Retinal pigment epithelial cell (primary cell): ENCODE results near the gene OPCML.

Experiments used
- DNase-seq: peaks from one replicate; pipeline ENCODE4 v3.0.0-alpha.2; 2010; ENCODE audit warnings: low read depth
- H3K4me3 ChIP-seq: 2 replicates; pipeline ENCODE4 v1.5.1; 2011; ENCODE audit warnings: mild to moderate bottlenecking, low read length, control low read depth, moderate library complexity
- TF ChIP-seq, protein P1 (sequence below): conservative IDR thresholded peaks from 2 replicates; pipeline ENCODE4 v1.5.1; 2011; ENCODE audit warnings: low read depth, low read length, control low read depth, inconsistent platforms

The OPCML gene

DNA sequence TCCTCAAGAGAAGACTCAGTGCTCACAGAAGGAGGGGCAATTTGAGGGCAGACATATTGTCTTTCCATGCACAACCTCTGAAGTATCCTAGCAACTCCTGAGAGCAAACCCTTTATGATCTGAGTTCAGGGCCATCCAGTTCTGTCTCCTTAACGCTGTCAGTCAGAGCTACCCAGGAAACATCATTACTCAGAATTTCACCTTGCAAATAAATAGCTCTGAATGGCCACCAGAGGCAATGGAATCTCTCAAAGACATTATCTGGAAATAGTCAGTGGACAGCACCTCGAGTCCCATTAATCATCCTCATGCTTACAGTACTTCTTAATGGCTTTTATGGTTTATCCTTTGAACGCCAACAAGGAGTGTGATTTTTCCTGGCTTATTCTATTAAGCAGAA, 656.1 kb downstream of the OPCML start:
- no peak for DNase-seq
- TF ChIP-seq, protein P1, sequence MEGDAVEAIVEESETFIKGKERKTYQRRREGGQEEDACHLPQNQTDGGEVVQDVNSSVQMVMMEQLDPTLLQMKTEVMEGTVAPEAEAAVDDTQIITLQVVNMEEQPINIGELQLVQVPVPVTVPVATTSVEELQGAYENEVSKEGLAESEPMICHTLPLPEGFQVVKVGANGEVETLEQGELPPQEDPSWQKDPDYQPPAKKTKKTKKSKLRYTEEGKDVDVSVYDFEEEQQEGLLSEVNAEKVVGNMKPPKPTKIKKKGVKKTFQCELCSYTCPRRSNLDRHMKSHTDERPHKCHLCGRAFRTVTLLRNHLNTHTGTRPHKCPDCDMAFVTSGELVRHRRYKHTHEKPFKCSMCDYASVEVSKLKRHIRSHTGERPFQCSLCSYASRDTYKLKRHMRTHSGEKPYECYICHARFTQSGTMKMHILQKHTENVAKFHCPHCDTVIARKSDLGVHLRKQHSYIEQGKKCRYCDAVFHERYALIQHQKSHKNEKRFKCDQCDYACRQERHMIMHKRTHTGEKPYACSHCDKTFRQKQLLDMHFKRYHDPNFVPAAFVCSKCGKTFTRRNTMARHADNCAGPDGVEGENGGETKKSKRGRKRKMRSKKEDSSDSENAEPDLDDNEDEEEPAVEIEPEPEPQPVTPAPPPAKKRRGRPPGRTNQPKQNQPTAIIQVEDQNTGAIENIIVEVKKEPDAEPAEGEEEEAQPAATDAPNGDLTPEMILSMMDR: no peak
- no peak overlapping the region for H3K4me3 ChIP-seq

- peak; percentile 66 for DNase-seq
- TF ChIP-seq, protein P1: no peak
- no peak overlapping the region for H3K4me3 ChIP-seq
These were observed 657.7 kb downstream of the OPCML start for GRCh38 chr11:132874638-132875037.

DNA sequence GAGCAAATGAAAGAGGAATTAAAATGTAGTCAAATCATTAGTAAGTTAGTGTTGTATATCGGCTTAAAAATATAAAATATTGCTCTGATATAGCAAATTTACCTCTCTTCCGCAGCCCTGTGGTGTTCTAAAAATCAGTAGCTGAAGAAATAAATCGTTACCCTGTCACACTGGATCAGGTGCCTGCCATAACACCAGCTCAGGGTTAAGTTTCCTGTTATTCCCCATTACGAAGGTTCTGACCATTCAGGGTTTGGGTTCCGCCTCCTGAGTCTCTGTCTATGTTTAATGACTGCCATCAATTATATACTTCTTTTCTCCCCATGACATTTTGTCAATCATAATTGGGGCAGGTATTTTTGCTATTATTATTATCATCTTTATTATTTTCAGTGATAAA, 658.5 kb downstream of the OPCML start:
- DNase-seq: no peak
- TF ChIP-seq, protein P1: no peak
- no peak overlapping the region for H3K4me3 ChIP-seq

DNA sequence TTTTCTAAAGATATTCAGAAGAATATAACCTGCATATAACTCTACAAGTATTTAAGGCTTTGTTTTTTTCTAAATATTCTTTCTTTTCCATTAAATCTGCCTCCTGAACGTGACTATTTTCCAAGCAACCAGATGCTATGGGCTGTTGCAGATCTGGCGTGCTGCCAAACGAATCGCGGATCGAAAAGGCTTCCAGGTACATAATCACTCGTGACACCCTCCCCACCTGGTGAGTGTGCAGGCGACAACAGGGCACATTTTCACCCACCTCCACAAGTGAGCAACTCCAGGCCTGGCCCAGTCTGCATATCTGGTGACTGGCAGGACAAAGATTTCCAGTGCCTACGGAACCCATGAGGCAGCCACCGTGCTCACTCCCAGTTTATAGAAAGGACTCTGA, 660.1 kb downstream of the OPCML start:
- TF ChIP-seq, protein P1: no peak
- no peak for DNase-seq
- H3K4me3 ChIP-seq: no peak overlapping the region

DNA sequence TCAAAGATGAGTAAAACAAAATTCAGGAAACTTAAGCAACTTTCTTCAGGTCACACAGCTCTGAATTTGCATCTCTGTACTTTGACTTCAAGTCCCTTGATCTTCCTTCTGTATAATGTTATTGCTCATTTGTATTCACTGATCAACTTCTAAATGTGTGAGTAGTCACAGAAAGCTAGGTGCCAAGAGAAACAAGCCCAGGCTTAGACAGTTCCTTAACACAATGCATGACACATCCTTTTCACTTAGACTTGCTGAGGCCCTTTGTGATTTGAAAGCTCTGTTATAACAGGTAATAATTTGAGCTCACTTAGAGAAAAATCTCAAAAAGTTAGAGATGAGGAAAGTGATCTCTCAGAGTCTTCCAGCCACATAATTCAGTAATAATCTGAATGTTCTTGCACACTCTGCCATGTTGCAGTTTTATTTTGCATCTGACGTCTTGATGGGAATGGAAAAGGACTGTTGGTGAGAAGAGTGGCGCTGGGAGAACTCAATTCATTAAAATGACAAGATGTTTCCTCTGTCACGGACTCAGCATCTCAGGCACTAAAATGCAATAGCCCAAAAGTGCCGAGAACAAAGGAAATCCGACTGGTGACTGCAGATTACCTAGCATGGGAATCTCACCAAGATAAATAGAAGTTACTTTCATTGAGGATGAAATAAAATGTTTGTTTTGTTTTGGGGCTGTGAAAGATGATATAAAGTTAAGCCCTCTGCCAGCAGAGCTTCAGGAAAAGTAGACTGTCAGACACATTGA, 665.3 kb downstream of the OPCML start:
- H3K4me3 ChIP-seq: no peak overlapping the region
- DNase-seq: no peak
- TF ChIP-seq, protein P1: no peak

DNA sequence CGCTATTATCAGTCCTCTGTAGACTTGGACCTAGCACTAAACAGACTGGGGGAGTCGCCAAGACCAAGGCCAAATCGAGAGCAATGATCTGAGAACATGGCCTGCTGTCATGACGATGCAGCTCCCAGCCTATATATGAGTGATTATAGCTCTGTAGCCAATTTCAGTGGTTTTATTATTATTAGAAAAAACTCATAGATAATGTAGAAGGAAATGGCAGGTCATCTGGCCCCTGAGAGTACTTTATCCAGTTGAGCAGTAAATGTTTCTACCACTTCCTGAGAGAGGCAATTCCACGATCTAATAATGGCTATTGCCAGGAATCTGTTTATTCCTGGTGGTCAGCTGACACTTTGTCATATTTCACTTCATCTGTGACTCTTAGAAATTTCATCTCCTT, 666.7 kb downstream of the OPCML start:
- no peak overlapping the region for H3K4me3 ChIP-seq
- DNase-seq: no peak
- TF ChIP-seq, protein P1: no peak
